A549 (cell line): ENCODE data around the gene ABI2. TPM values are rescaled to one million over a fixed set of nuclear protein-coding genes. Genes with fewer than 3 reads are reported as not detected.
"Not testable (repeated sequence)": the region's sequence is repeated elsewhere in the genome, so short reads cannot be mapped to it uniquely, and the experiment has no call there.

ENCODE experiments used
- ATAC-seq, 2 experiments: fragments of 200-7000 bp in 1 of 2; fragments of >200 bp in 1 of 2; cut with Nextera tagmentation in 1 of 2; cut with Tn5 transposase in 1 of 2; 3 replicates each; pipeline versions ENCODE4 v1.8.0 to v1.9.1; 2018 to 2020; ENCODE audit warnings: mild to moderate bottlenecking in 1 of 2, moderate library complexity in 1 of 2
- CTCF ChIA-PET: fragments of 300-600 bp; sonication (Branson Sonifier 250); formaldehyde crosslinking; extraction: SDS; loops from one replicate; lab custom pipeline; 2021; ENCODE audit warnings: antibody characterized with exemption, inconsistent platforms; lab: Yijun Ruan, JAX
- POLR2A ChIA-PET: fragments of 350-600 bp; formaldehyde crosslinking; extraction: SDS; loops from one replicate; lab custom pipeline; 2021; ENCODE audit warnings: antibody characterized with exemption, inconsistent platforms; lab: Yijun Ruan, JAX
- DNase-seq, 2 experiments: peaks; one replicate each; pipeline versions ENCODE4 v3.0.0 to v3.0.0-alpha.2; 2011 to 2016; ENCODE audit warnings: low read depth in 1 of 2, low spot score in 1 of 2
- FAIRE-seq: peaks from 2 replicates; lab custom pipeline; 2011; peaks lifted over from hg19 to GRCh38; lab: Jason Lieb, UNC
- H3K27ac ChIP-seq, 2 experiments: fragments of >200 bp; sonication (Bioruptor Twin); formaldehyde crosslinking; 3 replicates each; pipeline ENCODE4 v1.5.1; 2016 to 2017
- H3K4me1 ChIP-seq: fragments of >200 bp; sonication (Bioruptor Twin); formaldehyde crosslinking; 3 replicates; pipeline ENCODE4 v1.6.1; 2016
- H3K4me2 ChIP-seq: fragments of >200 bp; sonication (Bioruptor Twin); formaldehyde crosslinking; 3 replicates; pipeline ENCODE4 v1.6.1; 2016
- H3K4me3 ChIP-seq: fragments of >200 bp; sonication (Bioruptor Twin); formaldehyde crosslinking; 3 replicates; pipeline ENCODE4 v1.5.1; 2016
- H3K9me3 ChIP-seq: fragments of >200 bp; sonication (Bioruptor Twin); formaldehyde crosslinking; 3 replicates; pipeline ENCODE4 v1.6.1; 2016
- CHD2 ChIP-seq: fragments of 150-350 bp; IDR thresholded peaks from 2 replicates; pipeline ENCODE4 v1.6.1; 2014; ENCODE audit warnings: low read length; ENCODE audit not compliant: partially characterized antibody
- CHD4 ChIP-seq: fragments of 200-600 bp; sonication (generic); IDR thresholded peaks from 2 replicates; pipeline ENCODE4 v1.6.1; 2016; ENCODE audit warnings: antibody characterized with exemption, mild to moderate bottlenecking, borderline replicate concordance
- FOSB ChIP-seq: fragments of 250-450 bp; sonication (Bioruptor Pico); IDR thresholded peaks from 2 replicates; pipeline ENCODE4 v1.5.0; 2020; ENCODE audit warnings: mild to moderate bottlenecking, moderate library complexity
- FOXS1 ChIP-seq: fragments of 250-450 bp; sonication (Bioruptor Pico); IDR thresholded peaks from 2 replicates; pipeline ENCODE4 v1.5.0; 2020; ENCODE audit warnings: mild to moderate bottlenecking, moderate library complexity
- HDAC2 ChIP-seq: fragments of 200-600 bp; sonication (generic); IDR thresholded peaks from 2 replicates; pipeline ENCODE4 v1.6.1; 2016
- JUN ChIP-seq, 2 experiments: fragments of >200 bp; sonication (Bioruptor Twin); formaldehyde crosslinking; IDR thresholded peaks; 2 replicates in 1 of 2; 3 replicates in 1 of 2; pipeline ENCODE4 v1.6.1; 2016 to 2017
- KDM1A ChIP-seq: fragments of 200-600 bp; sonication (generic); IDR thresholded peaks from 2 replicates; pipeline ENCODE4 v1.6.1; 2016; ENCODE audit warnings: low read depth, mild to moderate bottlenecking
- MAFK ChIP-seq: fragments of 450-650 bp; IDR thresholded peaks from 2 replicates; pipeline ENCODE4 v1.6.1; 2014; ENCODE audit not compliant: partially characterized antibody
- MYC ChIP-seq: IDR thresholded peaks from 2 replicates; pipeline ENCODE4 v1.6.1; 2012; ENCODE audit warnings: mild to moderate bottlenecking, inconsistent platforms, low read length, improper control_type of control experiment, borderline replicate concordance
- PHF8 ChIP-seq: fragments of 200-600 bp; sonication (generic); IDR thresholded peaks from 2 replicates; pipeline ENCODE4 v1.6.1; 2016; ENCODE audit warnings: low read depth, mild to moderate bottlenecking, antibody characterized with exemption, moderate library complexity, borderline replicate concordance
- RARB ChIP-seq: fragments of 250-450 bp; sonication (Bioruptor Pico); IDR thresholded peaks from 2 replicates; pipeline ENCODE4 v1.8.0; 2021; ENCODE audit warnings: mild to moderate bottlenecking, moderate library complexity
- RCOR1 ChIP-seq: fragments of 150-350 bp; IDR thresholded peaks from 2 replicates; pipeline ENCODE4 v1.6.1; 2014; ENCODE audit warnings: antibody characterized with exemption, low read length, low read depth
- SMC3 ChIP-seq: fragments of >200 bp; sonication (Bioruptor Twin); formaldehyde crosslinking; IDR thresholded peaks from 3 replicates; pipeline ENCODE4 v1.6.1; 2018; ENCODE audit warnings: inconsistent platforms
- TFCP2L1 ChIP-seq: fragments of 250-450 bp; sonication (Bioruptor Pico); IDR thresholded peaks from 2 replicates; pipeline ENCODE4 v1.5.0; 2021; ENCODE audit warnings: mild to moderate bottlenecking
- USF2 ChIP-seq: fragments of 450-650 bp; IDR thresholded peaks from 2 replicates; pipeline ENCODE4 v1.6.1; 2014; ENCODE audit warnings: antibody characterized with exemption
- ZC3H11A ChIP-seq: fragments of 450-650 bp; IDR thresholded peaks from 2 replicates; pipeline ENCODE4 v1.6.1; 2014; ENCODE audit warnings: antibody characterized with exemption, mild to moderate bottlenecking
- ZNF302 ChIP-seq: fragments of 250-450 bp; sonication (Bioruptor Pico); IDR thresholded peaks from 2 replicates; pipeline ENCODE4 v1.9.0; 2021; ENCODE audit warnings: inconsistent platforms, mild to moderate bottlenecking, moderate library complexity
- WGBS: methylation state at CpG from one replicate; pipeline ENCODE4 v1.1.6; 2017; ENCODE audit errors: missing lambda C conversion rate; 5-methylcytosine and 5-hydroxymethylcytosine counted together
- polyA plus RNA-seq, 4 experiments: library from polyadenylated mRNA; depleted of rRNA in 3 of 4; stranded (reverse); fragments of >200 nt; fragmentation: RNase III in 1 of 4; extraction: RNeasy Plus Mini Kit Qiagen cat#74134 plus additional on column Dnase treatment in 1 of 4; gene quantifications; 2 replicates in 3 of 4; 3 replicates in 1 of 4; pipeline ENCODE4 v1.2.3, GENCODE V29; 2011 to 2017
- TF ChIP-seq, protein P1 (sequence below): fragments of >200 bp; sonication (Bioruptor Twin); formaldehyde crosslinking; IDR thresholded peaks from 2 replicates; pipeline ENCODE4 v1.6.1; 2016
- TF ChIP-seq, protein P2 (sequence below): IDR thresholded peaks from 2 replicates; pipeline ENCODE4 v1.6.1; 2012; ENCODE audit warnings: low read depth, borderline replicate concordance
- TF ChIP-seq, protein P3 (sequence below): IDR thresholded peaks from 2 replicates; pipeline ENCODE4 v1.6.1; 2012

ABI2 gene
- polyA plus RNA-seq, 2 of the 4 experiments (the other 2 are of a cell fraction) = 36.2 to 51.1 TPM

DNA sequence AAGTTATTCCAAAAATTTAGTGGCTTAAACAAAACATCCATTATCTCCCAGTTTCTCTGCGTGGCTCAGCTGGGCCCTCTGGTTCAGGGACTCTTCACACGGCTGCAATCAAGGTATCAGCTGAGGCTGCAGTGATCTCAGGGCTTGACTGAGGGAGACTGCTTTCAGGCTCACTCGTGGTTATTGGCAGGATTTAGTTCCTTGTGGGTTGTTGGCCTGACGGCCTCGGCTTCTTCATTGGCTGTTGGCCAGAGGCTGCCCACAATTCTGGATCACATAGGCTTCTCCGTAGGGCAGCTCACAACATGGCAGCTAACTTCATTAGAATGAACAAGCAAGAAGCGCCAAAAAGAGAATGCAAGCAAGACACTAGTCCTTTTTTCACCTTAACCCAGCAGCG, 90.1 kb downstream of the ABI2 start:
- 0 out of 3 replicates have a peak, but pooled peaks cover 6% of the 10 kb centered on the region for H3K4me1 ChIP-seq
- no peak for FAIRE-seq
- POLR2A ChIA-PET = no interaction called here
- no peak for ATAC-seq
- WGBS = 88% methylated on average over 8 of the region's 8 CpGs
- TF ChIP-seq ZC3H11A (no peak), RARB (CRISPR knock-in tag) (no peak), USF2 (no peak), FOSB (no peak), CHD2 (no peak), JUN (IDR thresholded peaks at IDR 0.05) (no peak), CHD4 (no peak), FOXS1 (CRISPR knock-in tag) (no peak), TFCP2L1 (CRISPR knock-in tag) (no peak), RCOR1 (no peak), MYC (no peak), PHF8 (no peak), KDM1A (no peak), HDAC2 (no peak), SMC3 (no peak), ZNF302 (CRISPR knock-in tag) (no peak)
- TF ChIP-seq, protein P1, sequence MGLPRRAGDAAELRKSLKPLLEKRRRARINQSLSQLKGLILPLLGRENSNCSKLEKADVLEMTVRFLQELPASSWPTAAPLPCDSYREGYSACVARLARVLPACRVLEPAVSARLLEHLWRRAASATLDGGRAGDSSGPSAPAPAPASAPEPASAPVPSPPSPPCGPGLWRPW = no peak
- TF ChIP-seq, protein P2, sequence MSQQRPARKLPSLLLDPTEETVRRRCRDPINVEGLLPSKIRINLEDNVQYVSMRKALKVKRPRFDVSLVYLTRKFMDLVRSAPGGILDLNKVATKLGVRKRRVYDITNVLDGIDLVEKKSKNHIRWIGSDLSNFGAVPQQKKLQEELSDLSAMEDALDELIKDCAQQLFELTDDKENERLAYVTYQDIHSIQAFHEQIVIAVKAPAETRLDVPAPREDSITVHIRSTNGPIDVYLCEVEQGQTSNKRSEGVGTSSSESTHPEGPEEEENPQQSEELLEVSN = no peak
- TF ChIP-seq, protein P3, sequence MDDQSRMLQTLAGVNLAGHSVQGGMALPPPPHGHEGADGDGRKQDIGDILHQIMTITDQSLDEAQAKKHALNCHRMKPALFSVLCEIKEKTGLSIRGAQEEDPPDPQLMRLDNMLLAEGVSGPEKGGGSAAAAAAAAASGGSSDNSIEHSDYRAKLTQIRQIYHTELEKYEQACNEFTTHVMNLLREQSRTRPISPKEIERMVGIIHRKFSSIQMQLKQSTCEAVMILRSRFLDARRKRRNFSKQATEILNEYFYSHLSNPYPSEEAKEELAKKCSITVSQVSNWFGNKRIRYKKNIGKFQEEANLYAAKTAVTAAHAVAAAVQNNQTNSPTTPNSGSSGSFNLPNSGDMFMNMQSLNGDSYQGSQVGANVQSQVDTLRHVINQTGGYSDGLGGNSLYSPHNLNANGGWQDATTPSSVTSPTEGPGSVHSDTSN = no peak
- CTCF ChIA-PET = interaction anchor here (0.8 to 1.7 kb wide), 2 partner anchors 11 to 88 kb away, joined by 3 to 4 read pairs; no protein-coding TSS in a partner anchor
- DNase-seq = no peak
- no peaks in the 10 kb centered on the region for H3K9me3 ChIP-seq
- H3K4me3 ChIP-seq = no peak overlapping the region
- no peak overlapping the region for H3K4me2 ChIP-seq
- H3K27ac ChIP-seq = no peak overlapping the region

DNA sequence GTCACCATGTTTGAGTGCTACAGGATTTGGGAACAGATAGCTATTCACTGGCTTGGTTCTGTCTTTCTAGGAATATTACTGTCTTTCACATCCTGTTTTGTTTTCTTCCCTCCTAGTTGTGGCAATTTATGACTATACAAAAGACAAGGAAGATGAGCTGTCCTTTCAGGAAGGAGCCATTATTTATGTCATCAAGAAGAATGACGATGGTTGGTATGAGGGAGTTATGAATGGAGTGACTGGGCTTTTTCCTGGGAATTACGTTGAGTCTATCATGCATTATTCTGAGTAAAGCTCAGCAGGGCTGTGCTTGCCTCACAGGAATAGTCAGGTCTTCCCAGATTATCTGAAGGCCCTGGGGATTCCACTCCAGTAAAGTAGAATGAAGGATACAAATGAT, 98.9 kb downstream of the ABI2 start:
- Histone ChIP-seq H3K4me3 (no peak overlapping the region), H3K27ac (no peak overlapping the region), H3K9me3 (no peaks in the 10 kb centered on the region), H3K4me2 (no peak overlapping the region), H3K4me1 (no peaks in the 10 kb centered on the region)
- CTCF ChIA-PET = interaction anchor here (0.7 to 2.9 kb wide), 5 partner anchors 10 to 388 kb away, joined by 3 to 9 read pairs (median 4); no protein-coding TSS in a partner anchor
- POLR2A ChIA-PET = interaction anchor here (0.6 kb wide), 1 partner anchor 188 kb away, joined by 5 read pairs; no protein-coding TSS in a partner anchor
- 65% methylated on average over 2 of the region's 2 CpGs for whole genome bisulfite sequencing
- peak; percentile 31 to 54; a peak in 2 of 6 replicates for ATAC-seq
- TF ChIP-seq ZNF302 (CRISPR knock-in tag) = no peak
- peak; percentile 14 for TF ChIP-seq MAFK
- peak in 1 of 2 experiments; percentile 35 for DNase-seq
- FAIRE-seq = no peak

- CTCF ChIA-PET = interaction anchor here (0.7 to 2.9 kb wide), 3 partner anchors 11 to 24 kb away, joined by 4 to 9 read pairs (median 7); no protein-coding TSS in a partner anchor
- DNase-seq, H3K9me3 ChIP-seq, POLR2A ChIA-PET, FAIRE-seq, H3K4me3 ChIP-seq, H3K4me2 ChIP-seq, H3K27ac ChIP-seq, H3K4me1 ChIP-seq: not testable (repeated sequence)
- WGBS = 96% methylated on average over 4 of the region's 4 CpGs
- peak in 1 of 2 experiments; percentile 47; a peak in 2 of 6 replicates for ATAC-seq
These were observed 101.4 kb downstream of the ABI2 start for GRCh38 chr2:203429643-203430042.
